ENCODE data around the gene FHIP2A.

FHIP2A gene

GRCh38 chr10:114823077-114823463 is 1.5 kb downstream of the FHIP2A start:
- in situ Hi-C loops (cut with MboI; ENCODE audit: low sequenced_read_pairs, unreplicated experiment): no loop called here
- TF ChIP-seq, protein P1, sequence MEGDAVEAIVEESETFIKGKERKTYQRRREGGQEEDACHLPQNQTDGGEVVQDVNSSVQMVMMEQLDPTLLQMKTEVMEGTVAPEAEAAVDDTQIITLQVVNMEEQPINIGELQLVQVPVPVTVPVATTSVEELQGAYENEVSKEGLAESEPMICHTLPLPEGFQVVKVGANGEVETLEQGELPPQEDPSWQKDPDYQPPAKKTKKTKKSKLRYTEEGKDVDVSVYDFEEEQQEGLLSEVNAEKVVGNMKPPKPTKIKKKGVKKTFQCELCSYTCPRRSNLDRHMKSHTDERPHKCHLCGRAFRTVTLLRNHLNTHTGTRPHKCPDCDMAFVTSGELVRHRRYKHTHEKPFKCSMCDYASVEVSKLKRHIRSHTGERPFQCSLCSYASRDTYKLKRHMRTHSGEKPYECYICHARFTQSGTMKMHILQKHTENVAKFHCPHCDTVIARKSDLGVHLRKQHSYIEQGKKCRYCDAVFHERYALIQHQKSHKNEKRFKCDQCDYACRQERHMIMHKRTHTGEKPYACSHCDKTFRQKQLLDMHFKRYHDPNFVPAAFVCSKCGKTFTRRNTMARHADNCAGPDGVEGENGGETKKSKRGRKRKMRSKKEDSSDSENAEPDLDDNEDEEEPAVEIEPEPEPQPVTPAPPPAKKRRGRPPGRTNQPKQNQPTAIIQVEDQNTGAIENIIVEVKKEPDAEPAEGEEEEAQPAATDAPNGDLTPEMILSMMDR (IDR thresholded peaks at IDR 0.05; ENCODE audit: borderline replicate concordance, control extremely low read depth, extremely low read depth, insufficient read depth, missing control alignments): no peak
- DNase-seq (ENCODE audit: low spot score): no peak

GRCh38 chr10:114824391-114824790 is 2.8 kb downstream of the FHIP2A start:
- no peak for DNase-seq (ENCODE audit: low spot score)
- in situ Hi-C loops (cut with MboI; ENCODE audit: low sequenced_read_pairs, unreplicated experiment): no loop called here
- TF ChIP-seq, protein P1 (IDR thresholded peaks at IDR 0.05; ENCODE audit: borderline replicate concordance, control extremely low read depth, extremely low read depth, insufficient read depth, missing control alignments): no peak

DNA sequence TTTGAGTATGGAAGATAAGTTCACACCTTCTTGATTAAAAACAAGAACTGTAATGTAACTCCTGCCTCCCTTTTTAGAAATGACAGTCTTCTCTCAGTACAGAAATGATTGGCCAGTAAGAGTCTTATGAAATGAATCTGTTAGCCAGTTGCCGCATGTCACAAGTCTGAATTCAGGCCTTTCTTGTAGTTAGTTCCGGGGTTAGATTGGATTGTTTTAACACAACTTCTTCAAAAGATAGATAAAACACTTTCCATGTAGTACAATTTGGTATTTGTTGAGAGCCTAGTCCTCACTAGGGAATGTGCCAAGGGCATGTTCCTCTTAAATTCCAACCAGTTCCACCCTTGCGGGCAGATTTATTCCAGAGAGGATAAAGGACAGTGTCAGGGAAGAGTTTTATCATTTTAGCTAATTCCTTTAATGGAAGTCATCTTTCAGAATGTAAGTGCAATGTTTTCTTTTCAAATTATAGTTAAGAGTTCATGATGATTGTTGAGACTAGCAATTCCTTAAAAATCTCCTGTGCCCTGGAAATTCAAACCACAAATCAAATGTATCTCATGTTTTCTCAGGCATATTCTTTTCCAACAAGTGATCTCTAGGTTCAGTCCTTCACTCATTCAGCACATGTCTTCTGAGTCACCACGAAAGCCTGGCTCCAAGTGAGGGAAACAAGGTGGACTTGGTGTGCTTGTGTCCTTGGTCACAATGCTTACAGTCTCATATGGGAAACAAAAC is 4.1 kb downstream of the FHIP2A start:
- TF ChIP-seq, protein P1 (IDR thresholded peaks at IDR 0.05; ENCODE audit: borderline replicate concordance, control extremely low read depth, extremely low read depth, insufficient read depth, missing control alignments): no peak
- peak; percentile 81 for DNase-seq (ENCODE audit: low spot score)
- in situ Hi-C loops (cut with MboI; ENCODE audit: low sequenced_read_pairs, unreplicated experiment): no loop called here

DNA sequence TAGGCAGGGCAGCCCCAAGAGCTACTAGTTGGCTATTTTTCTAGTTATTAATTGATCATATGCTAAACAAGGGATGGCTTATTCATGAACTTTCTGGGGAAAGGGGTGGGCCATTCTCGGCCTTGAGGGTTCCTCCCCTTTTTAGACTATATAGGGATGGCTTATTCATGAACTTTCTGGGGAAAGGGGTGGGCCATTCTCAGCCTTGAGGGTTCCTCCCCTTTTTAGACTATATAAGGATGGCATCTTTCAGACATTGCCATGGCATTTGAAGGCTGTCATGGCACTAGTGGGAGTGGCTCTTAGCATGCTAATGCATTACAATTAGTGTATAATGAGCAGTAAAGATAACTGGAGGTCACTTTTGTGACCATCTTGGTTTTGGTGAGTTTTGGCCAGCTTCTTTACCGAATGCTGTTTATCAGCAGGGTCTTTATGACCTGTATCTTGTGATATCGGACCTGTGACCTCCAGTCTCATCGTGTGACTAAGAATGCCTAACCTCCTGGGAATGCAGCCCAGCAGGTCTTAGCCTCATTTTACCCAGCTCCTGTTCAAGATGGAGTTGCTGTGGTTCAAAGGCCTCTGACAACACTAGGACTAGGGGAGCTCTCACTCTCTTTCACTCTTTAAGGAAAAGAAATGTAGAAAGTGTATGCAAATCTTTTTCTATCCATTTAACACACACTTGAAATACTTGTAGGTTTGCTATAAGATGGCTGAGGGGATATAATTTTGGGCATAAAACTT is 7.8 kb downstream of the FHIP2A start:
- TF ChIP-seq, protein P1 (IDR thresholded peaks at IDR 0.05; ENCODE audit: borderline replicate concordance, control extremely low read depth, extremely low read depth, insufficient read depth, missing control alignments): no peak
- in situ Hi-C loops (cut with MboI; ENCODE audit: low sequenced_read_pairs, unreplicated experiment): no loop called here
- DNase-seq (ENCODE audit: low spot score): no peak

GRCh38 chr10:114831186-114831867 is 9.7 kb downstream of the FHIP2A start:
- in situ Hi-C loops (cut with MboI; ENCODE audit: low sequenced_read_pairs, unreplicated experiment): no loop called here
- TF ChIP-seq, protein P1 (IDR thresholded peaks at IDR 0.05; ENCODE audit: borderline replicate concordance, control extremely low read depth, extremely low read depth, insufficient read depth, missing control alignments): no peak
- DNase-seq (ENCODE audit: low spot score): no peak

DNA sequence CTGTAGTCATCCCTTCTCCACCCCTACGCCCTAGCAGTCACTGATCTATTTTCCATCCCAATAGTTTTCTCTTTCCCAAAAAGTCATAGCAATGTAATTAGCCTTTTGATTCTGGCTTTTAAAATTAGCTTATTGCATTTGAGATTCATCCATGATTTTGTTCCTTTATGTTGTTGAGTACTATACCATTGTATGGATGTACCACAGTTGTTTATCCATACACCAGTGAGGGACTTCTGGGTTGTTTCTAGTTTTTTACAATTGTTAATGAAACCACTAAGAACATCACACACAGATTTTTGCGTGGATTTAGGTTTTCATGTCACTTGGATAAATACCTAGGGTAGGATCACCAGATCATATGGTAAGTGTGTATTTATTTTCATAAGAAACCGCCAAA is 16.1 kb downstream of the FHIP2A start:
- no peak for DNase-seq (ENCODE audit: low spot score)
- TF ChIP-seq, protein P1 (IDR thresholded peaks at IDR 0.05; ENCODE audit: borderline replicate concordance, control extremely low read depth, extremely low read depth, insufficient read depth, missing control alignments): no peak
- in situ Hi-C loops (cut with MboI; ENCODE audit: low sequenced_read_pairs, unreplicated experiment): no loop called here
